ENCODE results near the gene CYB561D1. TPM values are rescaled to one million over a fixed set of nuclear protein-coding genes. Genes with fewer than 3 reads are reported as not detected.

Gene CYB561D1
- total and polyA plus RNA-seq, 9 of the 15 experiments (the other 6 are each of a cell fraction or from before 2014, with no cell fraction given), result 0.71 to 7.2 (median 3.5) TPM

DNA sequence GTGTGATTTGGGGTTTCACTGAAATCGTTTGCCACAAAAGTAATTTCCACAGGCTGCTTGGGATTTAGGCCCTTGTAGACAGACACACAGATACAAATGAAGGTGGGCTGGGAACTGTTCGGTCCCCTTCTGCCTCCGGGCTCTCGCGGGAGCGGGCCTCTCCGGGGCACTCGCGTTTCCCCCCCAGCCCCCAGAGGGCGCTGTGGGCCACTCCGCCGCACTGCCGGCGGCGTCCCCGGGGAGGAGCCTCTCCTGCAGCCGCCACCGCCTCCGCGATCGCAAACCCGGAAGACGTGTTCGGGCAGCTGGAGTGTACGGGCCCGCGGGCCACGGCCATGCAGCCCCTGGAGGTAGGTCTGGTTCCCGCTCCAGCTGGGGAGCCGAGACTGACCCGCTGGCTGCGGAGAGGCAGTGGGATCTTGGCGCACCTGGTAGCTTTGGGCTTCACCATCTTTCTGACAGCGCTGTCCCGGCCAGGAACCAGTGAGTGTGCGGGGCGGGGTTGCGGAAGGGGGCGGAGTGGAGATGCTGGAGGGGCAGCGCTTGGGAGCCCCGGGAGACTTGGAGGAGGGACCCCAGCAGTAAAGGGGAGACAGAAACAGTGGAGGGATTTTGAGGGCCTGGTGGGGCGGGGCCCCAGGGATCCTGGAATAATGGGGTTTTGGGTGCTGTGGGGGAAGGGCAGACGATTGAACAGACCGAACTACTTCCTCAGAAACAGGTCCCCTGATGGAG is at the start of gene CYB561D1 (continued):
- TF ChIP-seq NFE2L1 (tag; IDR thresholded peaks at IDR 0.05; ENCODE audit: borderline replicate concordance, low read depth), result no peak
- TF ChIP-seq, protein P1, sequence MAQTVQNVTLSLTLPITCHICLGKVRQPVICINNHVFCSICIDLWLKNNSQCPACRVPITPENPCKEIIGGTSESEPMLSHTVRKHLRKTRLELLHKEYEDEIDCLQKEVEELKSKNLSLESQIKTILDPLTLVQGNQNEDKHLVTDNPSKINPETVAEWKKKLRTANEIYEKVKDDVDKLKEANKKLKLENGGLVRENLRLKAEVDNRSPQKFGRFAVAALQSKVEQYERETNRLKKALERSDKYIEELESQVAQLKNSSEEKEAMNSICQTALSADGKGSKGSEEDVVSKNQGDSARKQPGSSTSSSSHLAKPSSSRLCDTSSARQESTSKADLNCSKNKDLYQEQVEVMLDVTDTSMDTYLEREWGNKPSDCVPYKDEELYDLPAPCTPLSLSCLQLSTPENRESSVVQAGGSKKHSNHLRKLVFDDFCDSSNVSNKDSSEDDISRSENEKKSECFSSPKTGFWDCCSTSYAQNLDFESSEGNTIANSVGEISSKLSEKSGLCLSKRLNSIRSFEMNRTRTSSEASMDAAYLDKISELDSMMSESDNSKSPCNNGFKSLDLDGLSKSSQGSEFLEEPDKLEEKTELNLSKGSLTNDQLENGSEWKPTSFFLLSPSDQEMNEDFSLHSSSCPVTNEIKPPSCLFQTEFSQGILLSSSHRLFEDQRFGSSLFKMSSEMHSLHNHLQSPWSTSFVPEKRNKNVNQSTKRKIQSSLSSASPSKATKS (CRISPR knock-in tag; IDR thresholded peaks at IDR 0.05), result no peak
- TF ChIP-seq, protein P2, sequence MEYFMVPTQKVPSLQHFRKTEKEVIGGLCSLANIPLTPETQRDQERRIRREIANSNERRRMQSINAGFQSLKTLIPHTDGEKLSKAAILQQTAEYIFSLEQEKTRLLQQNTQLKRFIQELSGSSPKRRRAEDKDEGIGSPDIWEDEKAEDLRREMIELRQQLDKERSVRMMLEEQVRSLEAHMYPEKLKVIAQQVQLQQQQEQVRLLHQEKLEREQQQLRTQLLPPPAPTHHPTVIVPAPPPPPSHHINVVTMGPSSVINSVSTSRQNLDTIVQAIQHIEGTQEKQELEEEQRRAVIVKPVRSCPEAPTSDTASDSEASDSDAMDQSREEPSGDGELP (CRISPR knock-in tag; IDR thresholded peaks at IDR 0.05; ENCODE audit: borderline replicate concordance), result peak; percentile 98
- TF ChIP-seq CBFA2T3 (IDR thresholded peaks at IDR 0.05), result no peak
- TF ChIP-seq ZNF224 (CRISPR knock-in tag; IDR thresholded peaks at IDR 0.05), result no peak
- TF ChIP-seq, protein P3, sequence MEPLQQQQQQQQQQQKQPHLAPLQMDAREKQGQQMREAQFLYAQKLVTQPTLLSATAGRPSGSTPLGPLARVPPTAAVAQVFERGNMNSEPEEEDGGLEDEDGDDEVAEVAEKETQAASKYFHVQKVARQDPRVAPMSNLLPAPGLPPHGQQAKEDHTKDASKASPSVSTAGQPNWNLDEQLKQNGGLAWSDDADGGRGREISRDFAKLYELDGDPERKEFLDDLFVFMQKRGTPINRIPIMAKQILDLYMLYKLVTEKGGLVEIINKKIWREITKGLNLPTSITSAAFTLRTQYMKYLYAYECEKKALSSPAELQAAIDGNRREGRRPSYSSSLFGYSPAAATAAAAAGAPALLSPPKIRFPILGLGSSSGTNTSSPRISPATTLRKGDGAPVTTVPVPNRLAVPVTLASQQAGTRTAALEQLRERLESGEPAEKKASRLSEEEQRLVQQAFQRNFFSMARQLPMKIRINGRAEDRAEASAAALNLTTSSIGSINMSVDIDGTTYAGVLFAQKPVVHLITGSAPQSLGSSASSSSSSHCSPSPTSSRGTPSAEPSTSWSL (CRISPR knock-in tag; IDR thresholded peaks at IDR 0.05; ENCODE audit: borderline replicate concordance), result 0 out of 2 replicates have a peak, but pooled peaks have one; percentile 76
- TF ChIP-seq COPS2 (conservative IDR thresholded peaks at IDR 0.05), result no peak
- no peak for TF ChIP-seq HNRNPUL1 (IDR thresholded peaks at IDR 0.05; ENCODE audit: low read length)
- no peak for TF ChIP-seq PTRF (tag; IDR thresholded peaks at IDR 0.05)
- TF ChIP-seq, protein P4, sequence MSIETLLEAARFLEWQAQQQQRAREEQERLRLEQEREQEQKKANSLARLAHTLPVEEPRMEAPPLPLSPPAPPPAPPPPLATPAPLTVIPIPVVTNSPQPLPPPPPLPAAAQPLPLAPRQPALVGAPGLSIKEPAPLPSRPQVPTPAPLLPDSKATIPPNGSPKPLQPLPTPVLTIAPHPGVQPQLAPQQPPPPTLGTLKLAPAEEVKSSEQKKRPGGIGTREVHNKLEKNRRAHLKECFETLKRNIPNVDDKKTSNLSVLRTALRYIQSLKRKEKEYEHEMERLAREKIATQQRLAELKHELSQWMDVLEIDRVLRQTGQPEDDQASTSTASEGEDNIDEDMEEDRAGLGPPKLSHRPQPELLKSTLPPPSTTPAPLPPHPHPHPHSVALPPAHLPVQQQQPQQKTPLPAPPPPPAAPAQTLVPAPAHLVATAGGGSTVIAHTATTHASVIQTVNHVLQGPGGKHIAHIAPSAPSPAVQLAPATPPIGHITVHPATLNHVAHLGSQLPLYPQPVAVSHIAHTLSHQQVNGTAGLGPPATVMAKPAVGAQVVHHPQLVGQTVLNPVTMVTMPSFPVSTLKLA (conservative IDR thresholded peaks at IDR 0.05), result peak; percentile 90 to 97
- TF ChIP-seq WHSC1 (IDR thresholded peaks at IDR 0.05; ENCODE audit: low read length), result no peak
- no peak for TF ChIP-seq MCM5 (IDR thresholded peaks at IDR 0.05; ENCODE audit: low read depth)
- TF ChIP-seq, protein P5, sequence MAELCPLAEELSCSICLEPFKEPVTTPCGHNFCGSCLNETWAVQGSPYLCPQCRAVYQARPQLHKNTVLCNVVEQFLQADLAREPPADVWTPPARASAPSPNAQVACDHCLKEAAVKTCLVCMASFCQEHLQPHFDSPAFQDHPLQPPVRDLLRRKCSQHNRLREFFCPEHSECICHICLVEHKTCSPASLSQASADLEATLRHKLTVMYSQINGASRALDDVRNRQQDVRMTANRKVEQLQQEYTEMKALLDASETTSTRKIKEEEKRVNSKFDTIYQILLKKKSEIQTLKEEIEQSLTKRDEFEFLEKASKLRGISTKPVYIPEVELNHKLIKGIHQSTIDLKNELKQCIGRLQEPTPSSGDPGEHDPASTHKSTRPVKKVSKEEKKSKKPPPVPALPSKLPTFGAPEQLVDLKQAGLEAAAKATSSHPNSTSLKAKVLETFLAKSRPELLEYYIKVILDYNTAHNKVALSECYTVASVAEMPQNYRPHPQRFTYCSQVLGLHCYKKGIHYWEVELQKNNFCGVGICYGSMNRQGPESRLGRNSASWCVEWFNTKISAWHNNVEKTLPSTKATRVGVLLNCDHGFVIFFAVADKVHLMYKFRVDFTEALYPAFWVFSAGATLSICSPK (IDR thresholded peaks at IDR 0.05; ENCODE audit: borderline replicate concordance), result no peak
- TF ChIP-seq, protein P6, sequence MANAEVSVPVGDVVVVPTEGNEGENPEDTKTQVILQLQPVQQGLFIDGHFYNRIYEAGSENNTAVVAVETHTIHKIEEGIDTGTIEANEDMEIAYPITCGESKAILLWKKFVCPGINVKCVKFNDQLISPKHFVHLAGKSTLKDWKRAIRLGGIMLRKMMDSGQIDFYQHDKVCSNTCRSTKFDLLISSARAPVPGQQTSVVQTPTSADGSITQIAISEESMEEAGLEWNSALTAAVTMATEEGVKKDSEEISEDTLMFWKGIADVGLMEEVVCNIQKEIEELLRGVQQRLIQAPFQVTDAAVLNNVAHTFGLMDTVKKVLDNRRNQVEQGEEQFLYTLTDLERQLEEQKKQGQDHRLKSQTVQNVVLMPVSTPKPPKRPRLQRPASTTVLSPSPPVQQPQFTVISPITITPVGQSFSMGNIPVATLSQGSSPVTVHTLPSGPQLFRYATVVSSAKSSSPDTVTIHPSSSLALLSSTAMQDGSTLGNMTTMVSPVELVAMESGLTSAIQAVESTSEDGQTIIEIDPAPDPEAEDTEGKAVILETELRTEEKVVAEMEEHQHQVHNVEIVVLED (CRISPR knock-in tag; IDR thresholded peaks at IDR 0.05), result peak; percentile 74
- TF ChIP-seq CBX3 (IDR thresholded peaks at IDR 0.05; ENCODE audit: borderline replicate concordance in 1 of 2, low read length in 2 of 2), result peak in 1 of 2 experiments; percentile 26; a peak in 1 of 3 replicates
- no peak for TF ChIP-seq NR2C1 (IDR thresholded peaks at IDR 0.05)
- TF ChIP-seq NR2C1 (tag; IDR thresholded peaks at IDR 0.05), result no peak
- no peak for TF ChIP-seq ZKSCAN8 (CRISPR knock-in tag; IDR thresholded peaks at IDR 0.05)

Measured in K562 (cell line).